ENCODE data around the gene NR2C2.

NR2C2 gene

DNA sequence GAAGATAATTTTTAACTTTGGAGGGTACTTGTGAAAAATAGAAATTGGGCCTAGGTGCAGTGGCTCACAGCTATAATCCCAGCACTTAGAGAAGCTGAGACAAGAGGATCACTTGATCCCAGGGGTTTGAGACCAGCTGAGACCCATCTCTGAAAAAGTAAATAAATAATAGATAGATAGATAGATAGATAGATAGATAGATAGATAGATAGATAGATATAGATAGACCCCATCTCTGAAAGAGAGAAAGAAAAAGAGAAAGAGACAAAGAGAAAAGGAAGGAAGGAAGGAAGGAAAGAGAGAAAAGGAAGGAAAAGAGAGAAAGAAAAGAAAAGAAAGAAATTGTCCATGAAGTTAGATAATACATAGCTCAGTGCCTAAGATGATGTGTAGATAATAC lies 82.2 kb downstream of the NR2C2 start:
- no peak overlapping the region for H3K27ac ChIP-seq
- TF ChIP-seq ZFX (IDR thresholded peaks at IDR 0.05; ENCODE audit: borderline replicate concordance), result no peak
- TF ChIP-seq, protein P1, sequence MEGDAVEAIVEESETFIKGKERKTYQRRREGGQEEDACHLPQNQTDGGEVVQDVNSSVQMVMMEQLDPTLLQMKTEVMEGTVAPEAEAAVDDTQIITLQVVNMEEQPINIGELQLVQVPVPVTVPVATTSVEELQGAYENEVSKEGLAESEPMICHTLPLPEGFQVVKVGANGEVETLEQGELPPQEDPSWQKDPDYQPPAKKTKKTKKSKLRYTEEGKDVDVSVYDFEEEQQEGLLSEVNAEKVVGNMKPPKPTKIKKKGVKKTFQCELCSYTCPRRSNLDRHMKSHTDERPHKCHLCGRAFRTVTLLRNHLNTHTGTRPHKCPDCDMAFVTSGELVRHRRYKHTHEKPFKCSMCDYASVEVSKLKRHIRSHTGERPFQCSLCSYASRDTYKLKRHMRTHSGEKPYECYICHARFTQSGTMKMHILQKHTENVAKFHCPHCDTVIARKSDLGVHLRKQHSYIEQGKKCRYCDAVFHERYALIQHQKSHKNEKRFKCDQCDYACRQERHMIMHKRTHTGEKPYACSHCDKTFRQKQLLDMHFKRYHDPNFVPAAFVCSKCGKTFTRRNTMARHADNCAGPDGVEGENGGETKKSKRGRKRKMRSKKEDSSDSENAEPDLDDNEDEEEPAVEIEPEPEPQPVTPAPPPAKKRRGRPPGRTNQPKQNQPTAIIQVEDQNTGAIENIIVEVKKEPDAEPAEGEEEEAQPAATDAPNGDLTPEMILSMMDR (IDR thresholded peaks at IDR 0.05), result no peak

- H3K27ac ChIP-seq, result no peak overlapping the region
- no peak for TF ChIP-seq ZFX (IDR thresholded peaks at IDR 0.05; ENCODE audit: borderline replicate concordance)
- TF ChIP-seq, protein P1 (IDR thresholded peaks at IDR 0.05), result no peak
Observed at GRCh38 chr3:15032650-15033049, 85.3 kb downstream of the NR2C2 start.

- no peak overlapping the region for H3K27ac ChIP-seq
- no peak for TF ChIP-seq ZFX (IDR thresholded peaks at IDR 0.05; ENCODE audit: borderline replicate concordance)
- TF ChIP-seq, protein P1 (IDR thresholded peaks at IDR 0.05), result no peak
Observed at GRCh38 chr3:15033103-15033502, 85.7 kb downstream of the NR2C2 start.

GRCh38 chr3:15038306-15038705 lies 90.9 kb downstream of the NR2C2 start:
- TF ChIP-seq, protein P1 (IDR thresholded peaks at IDR 0.05), result no peak
- TF ChIP-seq ZFX (IDR thresholded peaks at IDR 0.05; ENCODE audit: borderline replicate concordance), result no peak
- H3K27ac ChIP-seq, result no peak overlapping the region

GRCh38 chr3:15040844-15041243 lies 93.5 kb downstream of the NR2C2 start:
- H3K27ac ChIP-seq, result no peak overlapping the region
- no peak for TF ChIP-seq ZFX (IDR thresholded peaks at IDR 0.05; ENCODE audit: borderline replicate concordance)
- TF ChIP-seq, protein P1 (IDR thresholded peaks at IDR 0.05), result no peak

DNA sequence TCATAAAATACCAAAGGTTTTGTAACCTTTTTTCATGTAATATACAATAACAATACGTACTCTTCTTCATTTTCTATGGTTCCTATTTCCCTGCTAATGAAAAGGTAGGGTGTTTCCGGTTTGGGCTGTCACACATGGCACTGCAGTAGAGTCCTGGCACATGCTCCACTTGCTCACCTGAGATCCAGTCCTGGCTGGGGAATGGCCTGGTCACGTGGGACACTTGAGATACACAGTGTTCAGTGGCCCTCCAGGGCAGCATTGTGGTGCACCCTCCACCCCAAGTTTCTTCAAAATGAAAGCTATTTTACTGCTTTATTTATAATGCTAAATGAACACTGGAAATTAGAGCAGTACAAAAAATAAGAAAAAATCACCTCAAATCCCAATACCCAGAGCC lies 94.6 kb downstream of the NR2C2 start:
- TF ChIP-seq, protein P1 (IDR thresholded peaks at IDR 0.05), result no peak
- no peak overlapping the region for H3K27ac ChIP-seq

DNA sequence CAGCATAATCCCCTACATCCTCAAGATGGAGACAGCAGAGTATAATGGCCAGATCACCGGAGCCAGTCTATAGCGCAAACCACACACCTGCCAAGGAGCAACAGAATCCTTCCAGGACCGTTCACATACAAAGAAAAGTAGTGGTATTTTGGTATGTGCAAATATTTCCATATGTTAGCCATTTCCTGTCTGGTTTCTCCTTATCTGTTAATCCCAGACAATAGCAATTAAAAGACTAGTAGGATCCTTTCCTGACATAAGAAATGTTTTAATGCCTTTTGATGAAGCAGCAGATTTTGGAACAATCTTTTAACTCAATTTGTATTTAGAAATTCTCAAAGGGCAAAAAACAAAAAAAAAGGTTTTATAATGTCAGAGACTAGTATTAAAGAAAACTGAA lies 95.6 kb downstream of the NR2C2 start:
- TF ChIP-seq, protein P1 (IDR thresholded peaks at IDR 0.05), result no peak
- no peak for TF ChIP-seq ZFX (IDR thresholded peaks at IDR 0.05; ENCODE audit: borderline replicate concordance)
- H3K27ac ChIP-seq, result no peak overlapping the region
